ENCODE results near the gene VSTM4. TPM values are rescaled to one million over a fixed set of nuclear protein-coding genes. Genes with fewer than 3 reads are reported as not detected.

VSTM4 gene
- total RNA-seq, 2 experiments from 2014 or later: not detected

- TF ChIP-seq EZH2phosphoT487 (IDR thresholded peaks at IDR 0.05; ENCODE audit: borderline replicate concordance, low read depth, low read length): no peak
- TF ChIP-seq CTCF (conservative IDR thresholded peaks at IDR 0.05; ENCODE audit: low read length): no peak
- ChIA-PET POLR2A (interaction anchor here (0.6 to 0.7 kb wide), 2 partner anchors 25 to 232 kb away, joined by 3 to 4 read pairs; no protein-coding TSS in a partner anchor), CTCF (ENCODE audit: unreplicated experiment) (no interaction called here)
- H3K4me3 ChIP-seq (ENCODE audit: low read depth, low read length, poor library complexity, severe bottlenecking): no peak overlapping the region
- intact Hi-C loops (cut with micrococcal nuclease; ENCODE audit: unreplicated experiment): no loop called here
- H4K20me1 ChIP-seq (ENCODE audit: insufficient read depth, low read length): no peaks in the 10 kb centered on the region
- H3K27ac ChIP-seq (ENCODE audit: low read depth, low read length, poor library complexity, severe bottlenecking): no peak overlapping the region
- no peaks in the 10 kb centered on the region for H3K9me2 ChIP-seq (ENCODE audit: insufficient read depth, low read length)
- no peak overlapping the region for H3K4me2 ChIP-seq (ENCODE audit: low read length)
- no TSS peak for BruUV-seq (replicated peaks)
- no peak for DNase-seq (ENCODE audit: low spot score)
- H3K9me3 ChIP-seq (ENCODE audit: low read length): no peaks in the 10 kb centered on the region
- no peaks in the 10 kb centered on the region for H3K36me3 ChIP-seq (ENCODE audit: insufficient read depth, low read length)
- peaks cover 12% of the 10 kb centered on the region for H3K4me1 ChIP-seq (ENCODE audit: insufficient read depth, low read length, poor library complexity, severe bottlenecking)
- no peaks in the 10 kb centered on the region for H3K79me2 ChIP-seq (ENCODE audit: insufficient read depth, low read depth, low read length)
- peak overlapping the region; percentile 20; the same call in 1 of the 2 replicates for H2AFZ ChIP-seq (ENCODE audit: low read length)
These were observed 92.3 kb downstream of the VSTM4 start for GRCh38 chr10:49023071-49023470.

GRCh38 chr10:49021685-49022084, 93.6 kb downstream of the VSTM4 start:
- POLR2A ChIA-PET: no interaction called here
- TF ChIP-seq CTCF (conservative IDR thresholded peaks at IDR 0.05; ENCODE audit: low read length) (no peak), EZH2phosphoT487 (IDR thresholded peaks at IDR 0.05; ENCODE audit: borderline replicate concordance, low read depth, low read length) (no peak)
- no peaks in the 10 kb centered on the region for H4K20me1 ChIP-seq (ENCODE audit: insufficient read depth, low read length)
- no peak overlapping the region for H3K27ac ChIP-seq (ENCODE audit: low read depth, low read length, poor library complexity, severe bottlenecking)
- no peak overlapping the region for H3K4me2 ChIP-seq (ENCODE audit: low read length)
- BruUV-seq (replicated peaks): no TSS peak
- no peaks in the 10 kb centered on the region for H3K79me2 ChIP-seq (ENCODE audit: insufficient read depth, low read depth, low read length)
- no peaks in the 10 kb centered on the region for H3K9me3 ChIP-seq (ENCODE audit: low read length)
- DNase-seq (ENCODE audit: low spot score): no peak
- H3K36me3 ChIP-seq (ENCODE audit: insufficient read depth, low read length): no peaks in the 10 kb centered on the region
- intact Hi-C loops (cut with micrococcal nuclease; ENCODE audit: unreplicated experiment): no loop called here
- H3K9me2 ChIP-seq (ENCODE audit: insufficient read depth, low read length): no peaks in the 10 kb centered on the region
- H3K4me3 ChIP-seq (ENCODE audit: low read depth, low read length, poor library complexity, severe bottlenecking): no peak overlapping the region
- peaks cover 9% of the 10 kb centered on the region for H3K4me1 ChIP-seq (ENCODE audit: insufficient read depth, low read length, poor library complexity, severe bottlenecking)
- H2AFZ ChIP-seq (ENCODE audit: low read length): no peak overlapping the region
- CTCF ChIA-PET (ENCODE audit: unreplicated experiment): no interaction called here

- H4K20me1 ChIP-seq (ENCODE audit: insufficient read depth, low read length): no peaks in the 10 kb centered on the region
- no peak overlapping the region for H3K4me3 ChIP-seq (ENCODE audit: low read depth, low read length, poor library complexity, severe bottlenecking)
- no peaks in the 10 kb centered on the region for H3K9me2 ChIP-seq (ENCODE audit: insufficient read depth, low read length)
- POLR2A ChIA-PET: no interaction called here
- CTCF ChIA-PET (ENCODE audit: unreplicated experiment): no interaction called here
- TF ChIP-seq EZH2phosphoT487 (IDR thresholded peaks at IDR 0.05; ENCODE audit: borderline replicate concordance, low read depth, low read length) (no peak), CTCF (conservative IDR thresholded peaks at IDR 0.05; ENCODE audit: low read length) (no peak)
- H3K27ac ChIP-seq (ENCODE audit: low read depth, low read length, poor library complexity, severe bottlenecking): no peak overlapping the region
- no peak overlapping the region for H2AFZ ChIP-seq (ENCODE audit: low read length)
- no peak overlapping the region for H3K4me2 ChIP-seq (ENCODE audit: low read length)
- no TSS peak for BruUV-seq (replicated peaks)
- intact Hi-C loops (cut with micrococcal nuclease; ENCODE audit: unreplicated experiment): no loop called here
- H3K4me1 ChIP-seq (ENCODE audit: insufficient read depth, low read length, poor library complexity, severe bottlenecking): peaks cover 17% of the 10 kb centered on the region
- H3K36me3 ChIP-seq (ENCODE audit: insufficient read depth, low read length): no peaks in the 10 kb centered on the region
- H3K9me3 ChIP-seq (ENCODE audit: low read length): no peaks in the 10 kb centered on the region
- no peak for DNase-seq (ENCODE audit: low spot score)
- H3K79me2 ChIP-seq (ENCODE audit: insufficient read depth, low read depth, low read length): no peaks in the 10 kb centered on the region
These were observed 99.6 kb downstream of the VSTM4 start for GRCh38 chr10:49015700-49016099.
